Left ventricle myocardium superior (tissue), 1 donor: ENCODE measurements around the gene NBPF1. TPM values are rescaled to one million over a fixed set of nuclear protein-coding genes. Genes with fewer than 3 reads are reported as not detected.
"Not testable (repeated sequence)": the region's sequence is repeated elsewhere in the genome, so short reads cannot be mapped to it uniquely, and the experiment has no call there.

ENCODE experiments used
- ATAC-seq: fragments of 200-7000 bp; cut with Tn5 transposase; one replicate; pipeline ENCODE4 v1.9.1; 2020; ENCODE audit warnings: mild to moderate bottlenecking, moderate library complexity
- DNase-seq: peaks from one replicate; pipeline ENCODE4 v3.0.0-alpha.2; 2020
- intact Hi-C: fragments of 100-400 bp; cut with micrococcal nuclease; formaldehyde crosslinking; loops from one replicate; pipeline ENCODE4 v1.11.0; 2022
- total RNA-seq: library from RNA; stranded (reverse); fragmentation: NEBNext Ultra II Directional; extraction: Animal tissue kit (Norgen Biotek cat#: 25700); gene quantifications from one replicate; pipeline ENCODE4 v1.2.1, GENCODE V29; 2021
- donor health status: DM: no; HTN: yes; CAD: no; lungs with severe emphysema.

NBPF1 gene
- total RNA-seq, 1 donor from 2014 or later: 12.2 TPM

- peak; percentile 2 for ATAC-seq
- intact Hi-C loops, DNase-seq: not testable (repeated sequence)
Measured at GRCh38 chr1:16626409-16626983, 13.1 kb upstream of the NBPF1 start.

- DNase-seq (peak; percentile 44), ATAC-seq (no peak)
- intact Hi-C loops: no loop called here
Measured at GRCh38 chr1:16625497-16626408, 12.4 kb upstream of the NBPF1 start.

- peak; percentile 46 for DNase-seq
- ATAC-seq: peak; percentile 6
- intact Hi-C loops: not testable (repeated sequence)
Measured at GRCh38 chr1:16623812-16624719, 10.7 kb upstream of the NBPF1 start.

- intact Hi-C loops, DNase-seq: not testable (repeated sequence)
Measured at GRCh38 chr1:16623337-16623736, 10.0 kb upstream of the NBPF1 start.

DNA sequence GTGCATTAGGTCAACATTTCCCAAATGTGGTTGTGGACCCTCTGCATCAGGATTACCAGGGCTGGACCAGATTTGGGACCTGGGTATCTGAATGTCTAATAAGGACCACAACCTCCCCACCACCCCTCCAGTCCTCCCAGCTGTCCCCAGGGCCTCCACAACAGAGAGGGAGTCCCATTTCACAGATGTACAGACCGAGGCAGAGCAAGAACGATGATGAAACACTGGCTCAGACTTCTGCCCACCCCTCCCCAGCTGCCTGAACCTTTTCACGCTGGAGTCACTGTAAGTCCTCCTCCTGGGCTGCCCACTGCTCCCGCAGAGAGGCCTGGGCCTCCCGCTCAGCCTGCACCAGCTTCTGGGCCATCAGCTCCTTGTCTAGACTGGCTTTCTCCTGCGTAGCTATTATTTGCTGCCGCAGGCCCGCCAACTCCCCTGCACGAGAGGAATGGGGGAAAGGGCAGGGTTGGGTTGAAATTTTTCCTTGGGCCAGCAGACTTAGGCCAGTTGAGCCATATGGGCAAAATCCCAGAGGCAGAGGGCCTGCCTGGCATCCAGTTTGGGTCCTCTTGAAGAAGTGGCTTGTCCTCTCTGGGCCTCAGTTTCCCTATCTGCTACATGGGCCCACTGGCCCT, 8.4 kb upstream of the NBPF1 start:
- DNase-seq, ATAC-seq, intact Hi-C loops: not testable (repeated sequence)

More at GRCh38 chr1:16623337-16623736, 10.0 kb upstream of the NBPF1 start:
- not testable (repeated sequence) for ATAC-seq

GRCh38 chr1:16621300-16621658, 7.9 kb upstream of the NBPF1 start:
- no peak for ATAC-seq
- intact Hi-C loops: no loop called here

GRCh38 chr1:16619803-16620501, 6.6 kb upstream of the NBPF1 start:
- intact Hi-C loops, ATAC-seq, DNase-seq: not testable (repeated sequence)

More at GRCh38 chr1:16621300-16621658, 7.9 kb upstream of the NBPF1 start:
- DNase-seq: no peak

GRCh38 chr1:16618719-16619118, 5.4 kb upstream of the NBPF1 start:
- intact Hi-C loops: no loop called here
- DNase-seq (no peak), ATAC-seq (no peak)

GRCh38 chr1:16617778-16618580, 4.6 kb upstream of the NBPF1 start:
- DNase-seq: no peak
- no peak for ATAC-seq
- intact Hi-C loops: no loop called here

- DNase-seq: no peak
- no peak for ATAC-seq
- intact Hi-C loops: no loop called here
Measured at GRCh38 chr1:16617114-16617631, 3.8 kb upstream of the NBPF1 start.

DNA sequence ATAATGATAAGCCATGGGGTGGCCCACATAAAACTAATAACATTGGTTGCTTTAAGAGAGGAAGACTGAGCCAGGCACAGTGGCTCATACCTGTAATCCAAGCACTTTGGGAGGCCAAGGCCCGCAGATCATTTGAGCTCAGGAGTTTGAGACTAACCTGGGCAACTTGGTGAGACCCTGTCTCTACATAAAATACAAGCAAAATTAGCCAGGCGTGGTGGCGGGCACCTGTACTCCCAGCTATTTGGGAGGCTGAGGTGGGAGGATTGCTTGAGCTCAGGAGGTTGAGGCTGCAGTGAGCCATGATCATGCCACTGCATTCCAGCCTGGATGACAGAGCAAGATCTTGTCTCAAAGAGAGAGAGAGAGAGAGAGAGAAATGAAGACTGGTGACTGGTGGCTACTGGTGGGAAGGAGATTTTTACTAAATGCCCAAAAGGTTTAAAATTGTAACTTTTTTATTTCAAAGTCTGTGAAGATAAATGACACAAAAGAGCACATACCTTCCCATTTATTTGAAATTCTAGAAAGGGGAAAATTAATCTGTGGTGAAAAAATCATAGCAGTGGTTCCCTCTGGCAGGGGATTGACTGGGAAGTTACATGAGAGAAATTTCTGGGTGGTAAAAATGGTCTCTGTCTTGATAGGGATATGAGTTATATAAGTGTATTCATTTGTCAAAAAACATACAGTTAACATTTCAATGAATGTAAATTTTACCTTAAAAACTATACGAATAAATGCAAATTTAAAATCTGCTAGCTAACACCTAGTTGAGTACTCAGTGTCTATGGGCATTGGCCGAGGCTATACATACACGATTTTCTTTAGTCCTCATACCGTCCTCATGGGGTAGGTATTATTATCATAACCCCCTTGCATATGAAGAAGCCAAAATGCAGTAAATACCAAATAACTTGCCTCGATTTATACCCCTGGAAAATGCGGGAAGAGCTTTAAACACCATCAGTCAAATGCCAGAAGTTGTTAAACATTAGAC, 2.2 kb upstream of the NBPF1 start:
- ATAC-seq (no peak), DNase-seq (no peak)
- intact Hi-C loops: no loop called here

DNA sequence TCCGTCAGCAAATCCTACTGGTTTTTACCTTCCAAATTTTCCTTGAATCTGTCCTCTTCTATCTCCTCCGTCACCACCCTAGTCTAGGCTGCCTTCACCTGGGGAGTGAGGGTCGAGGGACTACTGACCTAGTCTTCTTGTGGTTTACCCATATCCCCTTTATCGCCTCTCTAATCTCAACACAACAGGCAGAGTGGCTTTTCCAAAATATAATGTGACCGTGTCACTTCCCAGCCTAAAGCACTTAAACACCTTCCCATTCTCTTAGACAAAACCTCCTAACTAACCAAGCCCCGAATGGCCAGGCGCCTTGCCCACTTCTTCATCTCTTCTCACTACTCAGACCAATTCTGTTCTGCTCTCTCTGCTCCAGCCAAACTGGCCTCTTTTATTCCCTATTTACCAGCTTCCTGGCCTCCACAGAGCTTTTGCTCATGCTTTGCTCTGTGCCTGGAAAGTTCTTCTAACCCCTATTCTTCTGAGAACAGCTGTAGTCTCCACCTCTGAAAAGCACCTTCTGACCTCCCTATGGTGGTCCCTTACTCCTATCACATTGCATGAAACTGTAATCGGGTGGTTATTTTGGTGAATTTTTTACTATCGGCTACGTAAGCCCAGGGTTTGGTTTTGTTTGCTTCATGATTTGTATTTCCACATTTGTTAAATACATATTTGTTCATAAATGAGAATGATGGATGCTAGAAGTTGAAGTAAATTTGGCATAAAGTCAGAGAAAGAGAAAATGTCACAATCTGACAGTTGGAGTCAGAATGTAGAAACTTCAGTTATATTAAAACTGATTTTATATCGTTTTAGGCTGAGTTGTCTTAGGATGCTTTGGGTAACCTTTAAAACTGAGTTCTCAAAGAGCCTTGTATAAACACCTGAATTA, 1.2 kb upstream of the NBPF1 start:
- no peak for ATAC-seq
- intact Hi-C loops: no loop called here

GRCh38 chr1:16612332-16613172, 812 bp downstream of the NBPF1 start:
- ATAC-seq (peak; percentile 63), DNase-seq (peak; percentile 63)
- intact Hi-C loops: no loop called here

More for the DNA sequence above, 1.2 kb upstream of the NBPF1 start:
- no peak for DNase-seq

- intact Hi-C loops, DNase-seq, ATAC-seq: not testable (repeated sequence)
Measured at GRCh38 chr1:16611981-16612331, 1.4 kb downstream of the NBPF1 start.
